K562 (cell line): ENCODE results near the gene YKT6. TPM values are rescaled to one million over a fixed set of nuclear protein-coding genes. Genes with fewer than 3 reads are reported as not detected.

Experiments used
- ATAC-seq: fragments of 200-7000 bp; cut with Tn5 transposase; 3 replicates; pipeline ENCODE4 v1.9.1; 2020; ENCODE audit warnings: moderate library complexity
- BruUV-seq: library from RNA; stranded (reverse); fragments of 400-500 nt; replicated peaks from 2 replicates; lab custom pipeline; 2021; lab: Mats Ljungman, UMichigan
- CTCF ChIA-PET: fragments of 300-600 bp; formaldehyde crosslinking; extraction: SDS; loops from one replicate; lab custom pipeline; 2021; ENCODE audit warnings: low intra/inter-chr PET ratio; lab: Yijun Ruan, JAX
- POLR2A ChIA-PET: fragments of 300-600, 350-650 bp; sonication (Branson Sonifier 250); formaldehyde crosslinking; extraction: SDS; loops from one replicate; lab custom pipeline; 2021; ENCODE audit warnings: antibody characterized with exemption, inconsistent platforms; lab: Yijun Ruan, JAX
- DNase-seq, 4 experiments: peaks; one replicate each; pipeline versions ENCODE4 v3.0.0 to v3.0.0-alpha.2; 2011 to 2018; ENCODE audit warnings: low spot score in 3 of 4, mixed read lengths in 3 of 4; ENCODE audit errors: extremely low read depth in 1 of 4
- FAIRE-seq: peaks from 2 replicates; lab custom pipeline; 2011; peaks lifted over from hg19 to GRCh38; lab: Jason Lieb, UNC
- H2AFZ ChIP-seq: 2 replicates; pipeline ENCODE4 v1.6.0; 2011; ENCODE audit warnings: low read depth, low read length, control low read depth, inconsistent platforms
- H3K27ac ChIP-seq: fragments of 200-600 bp; 3 replicates; pipeline ENCODE4 v1.8.0; 2011; ENCODE audit warnings: low read depth, mild to moderate bottlenecking, control low read depth, inconsistent platforms, low read length, moderate library complexity, mixed read lengths; ENCODE audit errors: extremely low read depth
- H3K27me3 ChIP-seq, 2 experiments: fragments of 300-600 bp in 1 of 2; 2 replicates in 1 of 2; 3 replicates in 1 of 2; pipeline versions ENCODE4 v1.6.0 to v1.8.0; 2011; ENCODE audit warnings: inconsistent platforms in 2 of 2, low read length in 2 of 2, mild to moderate bottlenecking in 1 of 2, mixed read lengths in 1 of 2, moderate library complexity in 1 of 2; ENCODE audit not compliant: control insufficient read depth in 2 of 2, insufficient read depth in 2 of 2
- H3K36me3 ChIP-seq: fragments of 300-600 bp; 3 replicates; pipeline ENCODE4 v1.8.0; 2011; ENCODE audit warnings: mild to moderate bottlenecking, low read length, inconsistent platforms; ENCODE audit not compliant: control insufficient read depth, insufficient read depth
- H3K4me1 ChIP-seq, 2 experiments: fragments of 200-600 bp in 1 of 2; replicated peaks in 1 of 2; 2 replicates in 1 of 2; 3 replicates in 1 of 2; pipeline versions ENCODE4 v1.5.1 to v1.8.0; 2011; ENCODE audit warnings: inconsistent platforms in 2 of 2, low read length in 2 of 2, mild to moderate bottlenecking in 1 of 2, mixed read lengths in 1 of 2, moderate library complexity in 1 of 2; ENCODE audit not compliant: control insufficient read depth in 2 of 2, insufficient read depth in 2 of 2
- H3K4me2 ChIP-seq: 2 replicates; pipeline ENCODE4 v1.6.1; 2011; ENCODE audit warnings: low read length, control low read depth, inconsistent platforms, mixed read lengths; ENCODE audit not compliant: insufficient read depth
- H3K4me3 ChIP-seq: fragments of 200-600 bp; sonication (generic), shearing (Covaris generic); 2 replicates; pipeline ENCODE4 v1.5.1; 2016; ENCODE audit warnings: control low read depth, inconsistent platforms
- H3K79me2 ChIP-seq: fragments of 200-600 bp; 3 replicates; pipeline ENCODE4 v1.8.0; 2011; ENCODE audit warnings: low read length, inconsistent platforms; ENCODE audit not compliant: control insufficient read depth, insufficient read depth
- H3K9ac ChIP-seq, 2 experiments: 2 replicates each; pipeline versions ENCODE4 v1.6.0 to v1.6.1; 2011; ENCODE audit warnings: low read depth in 2 of 2, low read length in 2 of 2, control low read depth in 1 of 2, inconsistent platforms in 1 of 2, mild to moderate bottlenecking in 1 of 2, mixed read lengths in 1 of 2; ENCODE audit not compliant: insufficient read depth in 1 of 2
- H3K9me1 ChIP-seq: one replicate; pipeline ENCODE4 v1.6.0; 2011; ENCODE audit warnings: inconsistent platforms, mild to moderate bottlenecking, low read length, moderate library complexity; ENCODE audit not compliant: control insufficient read depth, insufficient read depth
- H3K9me3 ChIP-seq: replicated peaks from 2 replicates; pipeline ENCODE4 v1.5.1; 2011; ENCODE audit warnings: low read depth, low read length, inconsistent platforms; ENCODE audit not compliant: control insufficient read depth, insufficient read depth
- H4K20me1 ChIP-seq: replicated peaks from 2 replicates; pipeline ENCODE4 v1.6.1; 2011; ENCODE audit warnings: low read length, inconsistent platforms, mixed read lengths; ENCODE audit not compliant: control insufficient read depth, insufficient read depth
- PHF21A ChIP-seq: fragments of 450-650 bp; IDR thresholded peaks from 2 replicates; pipeline ENCODE4 v1.6.1; 2017; ENCODE audit warnings: low read depth, borderline replicate concordance
- WGBS: fragments of 100-300 bp; shearing (Covaris generic); methylation state at CpG from one replicate; pipeline ENCODE4 v1.1.6; 2016; ENCODE audit warnings: low coverage, mixed read lengths; ENCODE audit not compliant: insufficient coverage; ENCODE audit errors: missing lambda C conversion rate; 5-methylcytosine and 5-hydroxymethylcytosine counted together
- in situ Hi-C: fragments of 300-500 bp; cut with MboI; formaldehyde crosslinking; loops from 4 replicates; pipeline ENCODE4 v1.15.0; 2018; ENCODE audit warnings: inconsistent platforms, mixed read lengths
- intact Hi-C: fragments of 100-400 bp; cut with micrococcal nuclease; formaldehyde crosslinking; loops from 2 replicates; pipeline ENCODE4 v1.14.2; 2022
- polyA plus RNA-seq, 8 experiments: library from polyadenylated mRNA; depleted of rRNA in 4 of 8; stranded (reverse) in 5 of 8; unstranded in 3 of 8; fragments of >200 nt; fragmentation: Nextera tagmentation in 2 of 8; fragmentation: Illumina TruSeq in 1 of 8; extraction: Ambion mirVana in 2 of 8; extraction: Trizol in 1 of 8; gene quantifications; 2 replicates each; pipeline versions ENCODE4 v1.2.1 to v1.2.3, GENCODE V29; 2011 to 2014; ENCODE audit warnings: inconsistent platforms in 1 of 8, missing spikeins in 1 of 8
- total RNA-seq, 7 experiments: library from RNA; depleted of rRNA in 6 of 7; stranded (reverse); fragments of >200 nt in 6 of 7; fragmentation: Illumina TruSeq in 2 of 7; extraction: Trizol in 2 of 7; gene quantifications; 2 replicates each; pipeline versions ENCODE4 v1.2.1 to v1.2.3, GENCODE V29; 2011 to 2021; ENCODE audit warnings: low replicate concordance in 1 of 7
- TF ChIP-seq, protein P1 (sequence below): sonication (generic); formaldehyde crosslinking; IDR thresholded peaks from 2 replicates; pipeline ENCODE4 v1.8.0; 2023; ENCODE audit warnings: missing genetic modification reagents, mild to moderate bottlenecking, borderline replicate concordance
- TF ChIP-seq, protein P2 (sequence below): fragments of 250-450 bp; sonication (Bioruptor Pico); IDR thresholded peaks from 2 replicates; pipeline ENCODE4 v1.4.0; 2020; ENCODE audit warnings: mild to moderate bottlenecking
- TF ChIP-seq, protein P3 (sequence below): sonication (generic); formaldehyde crosslinking; IDR thresholded peaks from 2 replicates; pipeline ENCODE4 v1.9.0; 2022; ENCODE audit warnings: mild to moderate bottlenecking, missing genetic modification reagents
- TF ChIP-seq, protein P4 (sequence below): sonication (generic); formaldehyde crosslinking; IDR thresholded peaks from 2 replicates; pipeline ENCODE4 v1.9.0; 2022; ENCODE audit warnings: mild to moderate bottlenecking, missing genetic modification reagents

The YKT6 gene
- total and polyA plus RNA-seq, 9 of the 15 experiments (the other 6 are each of a cell fraction or from before 2014, with no cell fraction given), result 1.6 to 90.6 (median 75.1) TPM

DNA sequence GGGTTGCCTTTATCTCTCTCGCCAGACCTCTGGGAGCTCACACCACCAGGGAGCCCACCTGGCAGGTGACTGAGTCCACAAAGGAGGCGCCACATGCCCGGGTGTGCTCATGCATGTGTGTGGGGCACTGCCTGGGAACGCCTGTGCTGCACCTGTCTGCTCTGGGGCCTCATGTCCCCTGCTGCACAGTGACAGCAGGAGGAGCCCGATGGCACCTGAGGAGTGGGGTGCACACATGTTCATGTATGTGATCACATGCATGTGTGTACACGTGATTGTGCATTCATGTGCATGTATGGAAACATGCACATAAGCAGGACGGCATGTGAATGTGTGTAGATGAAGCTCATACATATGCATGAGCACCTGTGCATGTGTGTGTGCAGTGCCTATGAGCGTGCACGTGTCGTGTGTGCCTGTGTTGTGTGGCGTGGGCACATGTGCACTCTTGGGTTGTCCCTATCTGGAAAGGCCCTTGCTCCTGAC, 22.0 kb downstream of the YKT6 start:
- Histone ChIP-seq H3K79me2 (no peaks in the 10 kb centered on the region), H2AFZ (no peak overlapping the region), H3K4me3 (no peak overlapping the region), H4K20me1 (no peaks in the 10 kb centered on the region), H3K27me3 (peaks cover 11 to 31% of the 10 kb centered on the region in 2 experiments; a peak in 4 of 5 replicates), H3K9ac (no peak overlapping the region), H3K4me1 (peaks cover 0 to 61% of the 10 kb centered on the region in 2 experiments; a peak in 3 of 5 replicates), H3K9me1 (no peaks in the 10 kb centered on the region), H3K27ac (no peak overlapping the region; the same call in 2 of the 3 replicates), H3K9me3 (no peaks in the 10 kb centered on the region), H3K36me3 (no peaks in the 10 kb centered on the region), H3K4me2 (no peak overlapping the region)
- no TSS peak for BruUV-seq
- TF ChIP-seq, protein P1, sequence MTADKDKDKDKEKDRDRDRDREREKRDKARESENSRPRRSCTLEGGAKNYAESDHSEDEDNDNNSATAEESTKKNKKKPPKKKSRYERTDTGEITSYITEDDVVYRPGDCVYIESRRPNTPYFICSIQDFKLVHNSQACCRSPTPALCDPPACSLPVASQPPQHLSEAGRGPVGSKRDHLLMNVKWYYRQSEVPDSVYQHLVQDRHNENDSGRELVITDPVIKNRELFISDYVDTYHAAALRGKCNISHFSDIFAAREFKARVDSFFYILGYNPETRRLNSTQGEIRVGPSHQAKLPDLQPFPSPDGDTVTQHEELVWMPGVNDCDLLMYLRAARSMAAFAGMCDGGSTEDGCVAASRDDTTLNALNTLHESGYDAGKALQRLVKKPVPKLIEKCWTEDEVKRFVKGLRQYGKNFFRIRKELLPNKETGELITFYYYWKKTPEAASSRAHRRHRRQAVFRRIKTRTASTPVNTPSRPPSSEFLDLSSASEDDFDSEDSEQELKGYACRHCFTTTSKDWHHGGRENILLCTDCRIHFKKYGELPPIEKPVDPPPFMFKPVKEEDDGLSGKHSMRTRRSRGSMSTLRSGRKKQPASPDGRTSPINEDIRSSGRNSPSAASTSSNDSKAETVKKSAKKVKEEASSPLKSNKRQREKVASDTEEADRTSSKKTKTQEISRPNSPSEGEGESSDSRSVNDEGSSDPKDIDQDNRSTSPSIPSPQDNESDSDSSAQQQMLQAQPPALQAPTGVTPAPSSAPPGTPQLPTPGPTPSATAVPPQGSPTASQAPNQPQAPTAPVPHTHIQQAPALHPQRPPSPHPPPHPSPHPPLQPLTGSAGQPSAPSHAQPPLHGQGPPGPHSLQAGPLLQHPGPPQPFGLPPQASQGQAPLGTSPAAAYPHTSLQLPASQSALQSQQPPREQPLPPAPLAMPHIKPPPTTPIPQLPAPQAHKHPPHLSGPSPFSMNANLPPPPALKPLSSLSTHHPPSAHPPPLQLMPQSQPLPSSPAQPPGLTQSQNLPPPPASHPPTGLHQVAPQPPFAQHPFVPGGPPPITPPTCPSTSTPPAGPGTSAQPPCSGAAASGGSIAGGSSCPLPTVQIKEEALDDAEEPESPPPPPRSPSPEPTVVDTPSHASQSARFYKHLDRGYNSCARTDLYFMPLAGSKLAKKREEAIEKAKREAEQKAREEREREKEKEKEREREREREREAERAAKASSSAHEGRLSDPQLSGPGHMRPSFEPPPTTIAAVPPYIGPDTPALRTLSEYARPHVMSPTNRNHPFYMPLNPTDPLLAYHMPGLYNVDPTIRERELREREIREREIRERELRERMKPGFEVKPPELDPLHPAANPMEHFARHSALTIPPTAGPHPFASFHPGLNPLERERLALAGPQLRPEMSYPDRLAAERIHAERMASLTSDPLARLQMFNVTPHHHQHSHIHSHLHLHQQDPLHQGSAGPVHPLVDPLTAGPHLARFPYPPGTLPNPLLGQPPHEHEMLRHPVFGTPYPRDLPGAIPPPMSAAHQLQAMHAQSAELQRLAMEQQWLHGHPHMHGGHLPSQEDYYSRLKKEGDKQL (CRISPR knock-in tag), result no peak
- no peak for TF ChIP-seq PHF21A
- TF ChIP-seq, protein P2, sequence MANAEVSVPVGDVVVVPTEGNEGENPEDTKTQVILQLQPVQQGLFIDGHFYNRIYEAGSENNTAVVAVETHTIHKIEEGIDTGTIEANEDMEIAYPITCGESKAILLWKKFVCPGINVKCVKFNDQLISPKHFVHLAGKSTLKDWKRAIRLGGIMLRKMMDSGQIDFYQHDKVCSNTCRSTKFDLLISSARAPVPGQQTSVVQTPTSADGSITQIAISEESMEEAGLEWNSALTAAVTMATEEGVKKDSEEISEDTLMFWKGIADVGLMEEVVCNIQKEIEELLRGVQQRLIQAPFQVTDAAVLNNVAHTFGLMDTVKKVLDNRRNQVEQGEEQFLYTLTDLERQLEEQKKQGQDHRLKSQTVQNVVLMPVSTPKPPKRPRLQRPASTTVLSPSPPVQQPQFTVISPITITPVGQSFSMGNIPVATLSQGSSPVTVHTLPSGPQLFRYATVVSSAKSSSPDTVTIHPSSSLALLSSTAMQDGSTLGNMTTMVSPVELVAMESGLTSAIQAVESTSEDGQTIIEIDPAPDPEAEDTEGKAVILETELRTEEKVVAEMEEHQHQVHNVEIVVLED (CRISPR knock-in tag), result no peak
- TF ChIP-seq, protein P3, sequence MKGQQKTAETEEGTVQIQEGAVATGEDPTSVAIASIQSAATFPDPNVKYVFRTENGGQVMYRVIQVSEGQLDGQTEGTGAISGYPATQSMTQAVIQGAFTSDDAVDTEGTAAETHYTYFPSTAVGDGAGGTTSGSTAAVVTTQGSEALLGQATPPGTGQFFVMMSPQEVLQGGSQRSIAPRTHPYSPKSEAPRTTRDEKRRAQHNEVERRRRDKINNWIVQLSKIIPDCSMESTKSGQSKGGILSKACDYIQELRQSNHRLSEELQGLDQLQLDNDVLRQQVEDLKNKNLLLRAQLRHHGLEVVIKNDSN, result peak; percentile 42; the same call in 1 of the 2 replicates
- TF ChIP-seq, protein P4, sequence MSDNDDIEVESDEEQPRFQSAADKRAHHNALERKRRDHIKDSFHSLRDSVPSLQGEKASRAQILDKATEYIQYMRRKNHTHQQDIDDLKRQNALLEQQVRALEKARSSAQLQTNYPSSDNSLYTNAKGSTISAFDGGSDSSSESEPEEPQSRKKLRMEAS (CRISPR knock-in tag), result peak; percentile 74; the same call in 1 of the 2 replicates
- in situ Hi-C loops (no loop called here), intact Hi-C loops (no loop called here)
- whole genome bisulfite sequencing, result 13% methylated on average over 11 of the region's 11 CpGs
- ChIA-PET POLR2A (interaction anchor here (0.6 to 1.6 kb wide), 2 partner anchors 10 to 15 kb away, joined by 3 to 6 read pairs; no protein-coding TSS in a partner anchor), CTCF (interaction anchor here (0.6 kb wide), 1 partner anchor 141 kb away, joined by 3 read pairs; the partner anchor contains the start of gene POLM)
- ATAC-seq, result no peak
- FAIRE-seq, result no peak
- no peak for DNase-seq
